HL-60 (cell line): Measurements from ENCODE around the gene CHMP4A.

Experiments used
- CTCF ChIP-seq: IDR thresholded peaks from one replicate; pipeline ENCODE4 v1.5.1; 2011; ENCODE audit warnings: low read length, control low read depth, inconsistent platforms; ENCODE audit not compliant: insufficient read depth
- GABPA ChIP-seq: IDR thresholded peaks from 2 replicates; pipeline ENCODE4 v1.6.1; 2012; ENCODE audit warnings: low read depth
- POLR2AphosphoS5 ChIP-seq: IDR thresholded peaks from 2 replicates; pipeline ENCODE4 v1.6.1; 2012; ENCODE audit warnings: low read depth
- REST ChIP-seq: IDR thresholded peaks from 2 replicates; pipeline ENCODE4 v1.6.1; 2012; ENCODE audit warnings: low read depth; ENCODE audit not compliant: insufficient replicate concordance

GRCh38 chr14:24261969-24262327, 48.7 kb upstream of the CHMP4A start:
- no peak for TF ChIP-seq REST
- no peak for TF ChIP-seq CTCF
- TF ChIP-seq GABPA, result no peak
- TF ChIP-seq POLR2AphosphoS5, result no peak
